PC-3 (cell line): ENCODE results near the gene ATXN7L1. TPM values are rescaled to one million over a fixed set of nuclear protein-coding genes. Genes with fewer than 3 reads are reported as not detected.
A peak's percentile ranks its signal among the peaks of the same experiment; 100 is the strongest.

ENCODE experiments used
- ATAC-seq: fragments of 200-7000 bp; cut with Tn5 transposase; 2 replicates; pipeline ENCODE4 v1.9.1; 2020; ENCODE audit warnings: mild to moderate bottlenecking, moderate library complexity
- BruUV-seq: library from RNA; stranded (reverse); fragments of 400-500 nt; replicated peaks from 2 replicates; lab custom pipeline; 2021; lab: Mats Ljungman, UMichigan
- CTCF ChIA-PET: fragments of 300-600 bp; sonication (Branson Sonifier 250); formaldehyde crosslinking; loops from one replicate; lab custom pipeline; 2022; ENCODE audit warnings: antibody characterized with exemption; lab: Charles Lee
- POLR2A ChIA-PET: fragments of 300-600 bp; sonication (Branson Sonifier 250); formaldehyde crosslinking; loops from one replicate; lab custom pipeline; 2022; ENCODE audit warnings: antibody characterized with exemption; ENCODE audit not compliant: unreplicated experiment; lab: Charles Lee
- DNase-seq: peaks from one replicate; pipeline ENCODE4 v3.0.0-alpha.2; 2015
- H2AFZ ChIP-seq: fragments of 300-600 bp; sonication (generic); 2 replicates; pipeline ENCODE4 v1.6.0; 2016; ENCODE audit warnings: antibody characterized with exemption, low read length
- H3F3A ChIP-seq: fragments of 300-600 bp; sonication (generic); one replicate; pipeline ENCODE4 v1.6.0; 2017; ENCODE audit warnings: antibody characterized with exemption, low read length, control low read depth, mild to moderate bottlenecking; ENCODE audit not compliant: unreplicated experiment
- H3K27ac ChIP-seq: fragments of 300-600 bp; sonication (generic); 2 replicates; pipeline ENCODE4 v1.5.1; 2016; ENCODE audit warnings: mild to moderate bottlenecking, low read length
- H3K27me3 ChIP-seq: fragments of 300-600 bp; sonication (generic); 2 replicates; pipeline ENCODE4 v1.6.1; 2016; ENCODE audit warnings: low read length, mixed read lengths
- H3K36me3 ChIP-seq: fragments of 300-600 bp; sonication (generic); 2 replicates; pipeline ENCODE4 v1.6.1; 2016; ENCODE audit warnings: low read depth, mixed run types, low read length, mixed read lengths
- H3K4me1 ChIP-seq: fragments of 300-600 bp; sonication (generic); 2 replicates; pipeline ENCODE4 v1.5.1; 2016; ENCODE audit warnings: low read length; ENCODE audit not compliant: insufficient read depth
- H3K4me2 ChIP-seq: fragments of 300-600 bp; sonication (generic); 2 replicates; pipeline ENCODE4 v1.6.0; 2016; ENCODE audit warnings: low read length
- H3K4me3 ChIP-seq: fragments of 300-600 bp; sonication (generic); 2 replicates; pipeline ENCODE4 v1.5.1; 2016; ENCODE audit warnings: mild to moderate bottlenecking, low read length, mixed read lengths
- H3K79me2 ChIP-seq: fragments of 300-600 bp; sonication (generic); 2 replicates; pipeline ENCODE4 v1.6.1; 2017; ENCODE audit warnings: low read length, mixed read lengths
- H3K9ac ChIP-seq: fragments of 300-600 bp; sonication (generic); 2 replicates; pipeline ENCODE4 v1.6.0; 2016; ENCODE audit warnings: mild to moderate bottlenecking, low read length
- H3K9me2 ChIP-seq: fragments of 300-600 bp; sonication (generic); replicated peaks from 2 replicates; pipeline ENCODE4 v1.6.1; 2016; ENCODE audit warnings: mixed run types, low read length, mixed read lengths
- H3K9me3 ChIP-seq: fragments of 300-600 bp; sonication (generic); 2 replicates; pipeline ENCODE4 v1.6.1; 2016; ENCODE audit warnings: low read length, mixed read lengths
- H4K20me1 ChIP-seq: fragments of 300-600 bp; sonication (generic); 2 replicates; pipeline ENCODE4 v1.6.1; 2016; ENCODE audit warnings: low read length, mixed read lengths
- CTCF ChIP-seq: fragments of 300-600 bp; sonication (generic); conservative IDR thresholded peaks from 2 replicates; pipeline ENCODE4 v1.5.1; 2017; ENCODE audit warnings: antibody characterized with exemption, low read depth, mild to moderate bottlenecking, low read length
- EZH2 ChIP-seq: fragments of 300-600 bp; sonication (generic); IDR thresholded peaks from one replicate; pipeline ENCODE4 v1.6.1; 2017; ENCODE audit warnings: antibody characterized with exemption, mild to moderate bottlenecking, low read length; ENCODE audit not compliant: unreplicated experiment
- EZH2phosphoT487 ChIP-seq: fragments of 300-600 bp; sonication (generic); IDR thresholded peaks from 2 replicates; pipeline ENCODE4 v1.6.1; 2018; ENCODE audit warnings: mild to moderate bottlenecking, antibody characterized with exemption, low read length, borderline replicate concordance
- intact Hi-C: fragments of 100-400 bp; cut with micrococcal nuclease; formaldehyde crosslinking; loops from 2 replicates; pipeline ENCODE4 v1.9.0; 2023
- total RNA-seq: library from RNA; depleted of rRNA; stranded (reverse); fragments of >200 nt; gene quantifications from 2 replicates; pipeline ENCODE4 v1.2.3, GENCODE V29; 2014

ATXN7L1 gene
- total RNA-seq, 1 experiment from 2014 or later, result 16.0 TPM

- H2AFZ ChIP-seq, result no peak overlapping the region
- H3K4me2 ChIP-seq, result no peak overlapping the region
- intact Hi-C loops, result loop anchor here (5.0 kb wide), 1 partner anchor 448 kb away; no protein-coding TSS in a partner anchor
- H3K4me1 ChIP-seq, result peaks cover 5% of the 10 kb centered on the region; the same call in 1 of the 2 replicates
- no peaks in the 10 kb centered on the region for H3F3A ChIP-seq
- H4K20me1 ChIP-seq, result no peaks in the 10 kb centered on the region
- ChIA-PET POLR2A (no interaction called here), CTCF (interaction anchor here (0.5 to 1.4 kb wide), 6 partner anchors 26 to 572 kb away, joined by 4 to 6 read pairs (median 4); partner anchors contain the start of gene RINT1)
- no TSS peak for BruUV-seq
- no peaks in the 10 kb centered on the region for H3K27me3 ChIP-seq
- H3K4me3 ChIP-seq, result no peak overlapping the region
- ATAC-seq (peak; percentile 48), DNase-seq (peak; percentile 40)
- no peaks in the 10 kb centered on the region for H3K79me2 ChIP-seq
- H3K36me3 ChIP-seq, result no peaks in the 10 kb centered on the region
- H3K9me3 ChIP-seq, result no peaks in the 10 kb centered on the region
- no peak overlapping the region for H3K27ac ChIP-seq
- H3K9ac ChIP-seq, result no peak overlapping the region
- TF ChIP-seq EZH2 (no peak), CTCF (peak; percentile 55), EZH2phosphoT487 (no peak)
- H3K9me2 ChIP-seq, result no peaks in the 10 kb centered on the region
Observed at GRCh38 chr7:105594034-105594433, 282.4 kb downstream of the ATXN7L1 start.

GRCh38 chr7:105591522-105591921, 284.9 kb downstream of the ATXN7L1 start:
- no peak overlapping the region for H3K4me3 ChIP-seq
- ATAC-seq, result no peak
- no peak overlapping the region for H3K4me2 ChIP-seq
- no peaks in the 10 kb centered on the region for H3K4me1 ChIP-seq
- no peaks in the 10 kb centered on the region for H3K9me2 ChIP-seq
- CTCF ChIA-PET, result no interaction called here
- intact Hi-C loops, result loop anchor here (5.0 kb wide), 1 partner anchor 451 kb away; no protein-coding TSS in a partner anchor
- H3K9ac ChIP-seq, result no peak overlapping the region
- H3K36me3 ChIP-seq, result no peaks in the 10 kb centered on the region
- no peak for TF ChIP-seq EZH2
- TF ChIP-seq CTCF, result no peak
- TF ChIP-seq EZH2phosphoT487, result no peak
- H3K79me2 ChIP-seq, result no peaks in the 10 kb centered on the region
- H4K20me1 ChIP-seq, result no peaks in the 10 kb centered on the region
- H2AFZ ChIP-seq, result no peak overlapping the region
- no peaks in the 10 kb centered on the region for H3K9me3 ChIP-seq
- DNase-seq, result no peak
- H3K27ac ChIP-seq, result no peak overlapping the region
- H3F3A ChIP-seq, result no peaks in the 10 kb centered on the region
- no peaks in the 10 kb centered on the region for H3K27me3 ChIP-seq
- BruUV-seq, result no TSS peak
- POLR2A ChIA-PET, result no interaction called here

- Histone ChIP-seq H3K27me3 (no peaks in the 10 kb centered on the region), H2AFZ (no peak overlapping the region), H3F3A (no peaks in the 10 kb centered on the region), H4K20me1 (no peaks in the 10 kb centered on the region), H3K9me3 (no peaks in the 10 kb centered on the region), H3K4me2 (no peak overlapping the region), H3K79me2 (no peaks in the 10 kb centered on the region), H3K9ac (no peak overlapping the region), H3K27ac (no peak overlapping the region), H3K4me1 (no peaks in the 10 kb centered on the region), H3K36me3 (no peaks in the 10 kb centered on the region), H3K4me3 (no peak overlapping the region), H3K9me2 (no peaks in the 10 kb centered on the region)
- DNase-seq (no peak), ATAC-seq (no peak)
- TF ChIP-seq CTCF (no peak), EZH2 (no peak), EZH2phosphoT487 (no peak)
- intact Hi-C loops, result loop anchor here (5.0 kb wide), 1 partner anchor 452 kb away; no protein-coding TSS in a partner anchor
- ChIA-PET CTCF (no interaction called here), POLR2A (no interaction called here)
- no TSS peak for BruUV-seq
Observed at GRCh38 chr7:105590793-105591192, 285.6 kb downstream of the ATXN7L1 start.
